Measurements from ENCODE around the gene LARP4B.

The LARP4B gene

GRCh38 chr10:955127-955819 is 23.8 kb upstream of the LARP4B start:
- Histone ChIP-seq H3K4me3 (ENCODE audit: low read length) (no peak overlapping the region), H3K4me1 (ENCODE audit: insufficient read depth, low read length) (no peaks in the 10 kb centered on the region), H3K9me3 (ENCODE audit: insufficient read depth, low read depth, low read length) (no peaks in the 10 kb centered on the region), H3K9ac (ENCODE audit: low read depth, low read length) (no peak overlapping the region), H3K27me3 (ENCODE audit: insufficient read depth, low read length) (no peaks in the 10 kb centered on the region), H3K27ac (ENCODE audit: low read depth, low read length) (no peak overlapping the region), H3K36me3 (ENCODE audit: insufficient read depth, low read length) (no peaks in the 10 kb centered on the region)
- WGBS = 76% methylated on average over 13 of the region's 13 CpGs

DNA sequence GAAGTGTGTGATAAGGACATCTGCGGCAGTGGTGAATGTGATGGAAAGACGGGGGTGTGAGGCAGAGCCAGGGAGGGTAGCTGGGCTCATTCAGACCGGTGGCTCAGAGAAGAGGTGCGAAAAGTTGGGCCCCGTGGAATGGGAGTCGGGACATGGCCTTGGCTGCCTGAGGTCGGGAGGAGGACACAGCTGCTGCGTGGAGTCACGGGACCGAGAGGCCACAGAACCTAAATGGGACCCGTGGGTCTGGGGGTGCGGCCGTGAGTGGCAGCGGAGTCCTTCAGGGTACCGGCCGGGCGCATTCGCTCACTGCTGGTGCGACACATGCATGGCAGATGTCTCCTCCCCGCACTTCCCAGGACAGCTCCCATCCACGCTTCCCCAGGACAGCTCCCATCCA is 22.9 kb upstream of the LARP4B start:
- H3K27ac ChIP-seq (ENCODE audit: low read depth, low read length) = no peak overlapping the region
- H3K4me1 ChIP-seq (ENCODE audit: insufficient read depth, low read length) = no peaks in the 10 kb centered on the region
- H3K36me3 ChIP-seq (ENCODE audit: insufficient read depth, low read length) = no peaks in the 10 kb centered on the region
- H3K9ac ChIP-seq (ENCODE audit: low read depth, low read length) = no peak overlapping the region
- no peaks in the 10 kb centered on the region for H3K27me3 ChIP-seq (ENCODE audit: insufficient read depth, low read length)
- WGBS = 95% methylated on average over 21 of the region's 21 CpGs
- H3K9me3 ChIP-seq (ENCODE audit: insufficient read depth, low read depth, low read length) = no peaks in the 10 kb centered on the region
- H3K4me3 ChIP-seq (ENCODE audit: low read length) = no peak overlapping the region

GRCh38 chr10:953836-954235 is 22.3 kb upstream of the LARP4B start:
- H3K9ac ChIP-seq (ENCODE audit: low read depth, low read length) = no peak overlapping the region
- H3K4me3 ChIP-seq (ENCODE audit: low read length) = no peak overlapping the region
- H3K27me3 ChIP-seq (ENCODE audit: insufficient read depth, low read length) = no peaks in the 10 kb centered on the region
- H3K4me1 ChIP-seq (ENCODE audit: insufficient read depth, low read length) = no peaks in the 10 kb centered on the region
- no peaks in the 10 kb centered on the region for H3K9me3 ChIP-seq (ENCODE audit: insufficient read depth, low read depth, low read length)
- H3K36me3 ChIP-seq (ENCODE audit: insufficient read depth, low read length) = no peaks in the 10 kb centered on the region
- H3K27ac ChIP-seq (ENCODE audit: low read depth, low read length) = no peak overlapping the region
- WGBS = 94% methylated on average over 11 of the region's 11 CpGs

GRCh38 chr10:949446-949845 is 17.9 kb upstream of the LARP4B start:
- 89% methylated on average over 9 of the region's 9 CpGs for WGBS
- Histone ChIP-seq H3K9me3 (ENCODE audit: insufficient read depth, low read depth, low read length) (no peaks in the 10 kb centered on the region), H3K4me3 (ENCODE audit: low read length) (no peak overlapping the region), H3K27me3 (ENCODE audit: insufficient read depth, low read length) (no peaks in the 10 kb centered on the region), H3K36me3 (ENCODE audit: insufficient read depth, low read length) (no peaks in the 10 kb centered on the region), H3K9ac (ENCODE audit: low read depth, low read length) (no peak overlapping the region), H3K27ac (ENCODE audit: low read depth, low read length) (no peak overlapping the region), H3K4me1 (ENCODE audit: insufficient read depth, low read length) (no peaks in the 10 kb centered on the region)

DNA sequence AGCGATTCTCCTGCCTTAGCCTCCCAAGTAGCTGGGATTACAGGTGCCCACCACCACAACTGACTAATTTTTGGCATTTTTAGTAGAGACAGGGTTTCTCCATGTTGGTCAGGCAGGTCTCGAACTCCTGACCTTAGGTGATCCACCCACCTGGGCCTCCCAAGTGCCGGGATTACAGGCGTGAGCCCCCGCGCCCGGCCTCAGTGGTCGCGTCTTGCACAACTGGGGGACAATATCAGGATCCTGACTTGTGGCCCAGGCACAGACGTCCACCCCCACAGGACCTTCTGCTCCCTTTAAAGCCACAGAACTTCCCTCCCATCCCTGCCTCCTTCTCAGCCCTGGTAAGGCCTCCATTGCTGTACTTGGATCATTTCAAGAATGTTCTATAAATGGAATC is 16.8 kb upstream of the LARP4B start:
- H3K36me3 ChIP-seq (ENCODE audit: insufficient read depth, low read length) = no peaks in the 10 kb centered on the region
- WGBS = 95% methylated on average over 10 of the region's 10 CpGs
- no peak overlapping the region for H3K4me3 ChIP-seq (ENCODE audit: low read length)
- no peaks in the 10 kb centered on the region for H3K27me3 ChIP-seq (ENCODE audit: insufficient read depth, low read length)
- H3K27ac ChIP-seq (ENCODE audit: low read depth, low read length) = no peak overlapping the region
- H3K9ac ChIP-seq (ENCODE audit: low read depth, low read length) = no peak overlapping the region
- no peaks in the 10 kb centered on the region for H3K4me1 ChIP-seq (ENCODE audit: insufficient read depth, low read length)
- no peaks in the 10 kb centered on the region for H3K9me3 ChIP-seq (ENCODE audit: insufficient read depth, low read depth, low read length)

GRCh38 chr10:947881-948280 is 16.4 kb upstream of the LARP4B start:
- WGBS = 97% methylated on average over 10 of the region's 10 CpGs
- Histone ChIP-seq H3K27me3 (ENCODE audit: insufficient read depth, low read length) (no peaks in the 10 kb centered on the region), H3K4me1 (ENCODE audit: insufficient read depth, low read length) (no peaks in the 10 kb centered on the region), H3K9ac (ENCODE audit: low read depth, low read length) (no peak overlapping the region), H3K4me3 (ENCODE audit: low read length) (no peak overlapping the region), H3K9me3 (ENCODE audit: insufficient read depth, low read depth, low read length) (no peaks in the 10 kb centered on the region), H3K36me3 (ENCODE audit: insufficient read depth, low read length) (no peaks in the 10 kb centered on the region), H3K27ac (ENCODE audit: low read depth, low read length) (no peak overlapping the region)

DNA sequence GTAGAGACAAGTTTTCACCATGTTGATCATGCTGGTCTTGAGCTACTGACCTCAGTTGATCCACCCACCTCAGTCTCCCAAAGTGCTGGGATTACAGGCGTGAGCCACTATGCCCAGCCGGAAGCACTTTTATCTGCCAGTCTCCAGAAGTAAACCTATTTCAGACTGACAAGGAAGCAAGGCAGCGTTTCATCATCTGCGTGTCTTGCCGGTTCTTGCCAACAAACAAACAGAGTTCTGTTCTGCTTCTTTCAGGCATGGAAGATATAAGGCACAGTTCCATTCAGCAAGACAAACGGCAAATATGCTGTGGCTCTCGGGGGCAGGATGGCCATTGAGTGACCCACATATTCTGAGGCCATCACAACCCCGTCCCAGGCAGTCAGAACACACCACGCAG is 15.5 kb upstream of the LARP4B start:
- no peaks in the 10 kb centered on the region for H3K9me3 ChIP-seq (ENCODE audit: insufficient read depth, low read depth, low read length)
- no peaks in the 10 kb centered on the region for H3K36me3 ChIP-seq (ENCODE audit: insufficient read depth, low read length)
- no peaks in the 10 kb centered on the region for H3K4me1 ChIP-seq (ENCODE audit: insufficient read depth, low read length)
- H3K27ac ChIP-seq (ENCODE audit: low read depth, low read length) = no peak overlapping the region
- 93% methylated on average over 9 of the region's 9 CpGs for WGBS
- H3K4me3 ChIP-seq (ENCODE audit: low read length) = no peak overlapping the region
- H3K9ac ChIP-seq (ENCODE audit: low read depth, low read length) = no peak overlapping the region
- H3K27me3 ChIP-seq (ENCODE audit: insufficient read depth, low read length) = no peaks in the 10 kb centered on the region

- H3K4me1 ChIP-seq (ENCODE audit: insufficient read depth, low read length) = no peaks in the 10 kb centered on the region
- H3K9ac ChIP-seq (ENCODE audit: low read depth, low read length) = no peak overlapping the region
- no peaks in the 10 kb centered on the region for H3K27me3 ChIP-seq (ENCODE audit: insufficient read depth, low read length)
- H3K9me3 ChIP-seq (ENCODE audit: insufficient read depth, low read depth, low read length) = no peaks in the 10 kb centered on the region
- WGBS = 87% methylated on average over 6 of the region's 6 CpGs
- no peak overlapping the region for H3K27ac ChIP-seq (ENCODE audit: low read depth, low read length)
- H3K4me3 ChIP-seq (ENCODE audit: low read length) = no peak overlapping the region
- H3K36me3 ChIP-seq (ENCODE audit: insufficient read depth, low read length) = no peaks in the 10 kb centered on the region
Observed at GRCh38 chr10:945778-946177, 14.3 kb upstream of the LARP4B start.

- Histone ChIP-seq H3K9ac (ENCODE audit: low read depth, low read length) (no peak overlapping the region), H3K36me3 (ENCODE audit: insufficient read depth, low read length) (no peaks in the 10 kb centered on the region)
- WGBS = 92% methylated on average over 11 of the region's 14 CpGs
Observed at GRCh38 chr10:944034-944831, 12.7 kb upstream of the LARP4B start.

DNA sequence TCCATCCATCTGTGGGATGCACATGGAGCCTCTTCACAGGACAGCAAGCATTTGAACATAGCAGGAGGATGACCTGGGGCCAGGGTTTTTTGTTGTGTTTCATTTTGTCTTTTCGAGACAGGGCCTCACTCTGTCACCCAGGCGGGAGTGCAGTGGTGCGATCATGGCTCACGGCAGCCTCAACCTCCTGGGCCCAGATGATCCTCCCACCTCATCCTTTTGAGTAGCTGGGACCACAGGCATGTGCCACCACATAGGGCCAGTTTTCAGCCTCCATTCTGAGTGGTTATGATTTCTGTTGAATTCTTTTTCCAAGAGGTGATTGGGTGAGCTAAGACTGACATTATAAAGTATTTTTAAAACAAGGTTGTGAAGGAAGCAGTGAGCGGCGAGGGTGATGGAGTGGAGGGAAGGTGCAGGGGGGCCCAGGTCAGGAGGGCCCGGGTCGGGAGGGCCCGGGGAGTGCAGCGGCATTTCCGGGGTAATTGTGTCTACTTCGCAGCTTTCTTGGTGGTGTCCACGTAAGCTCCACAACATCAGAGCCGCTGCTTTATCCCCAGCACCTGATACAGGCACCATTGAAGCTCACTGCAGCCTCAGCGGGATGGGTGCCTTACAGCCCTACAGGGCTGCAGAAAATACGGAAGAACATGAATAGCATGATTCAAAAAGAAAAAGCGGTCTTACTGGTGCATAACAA is 12.0 kb upstream of the LARP4B start:
- 93% methylated on average over 17 of the region's 17 CpGs for WGBS
- H3K4me1 ChIP-seq (ENCODE audit: insufficient read depth, low read length) = no peaks in the 10 kb centered on the region
- no peak overlapping the region for H3K4me3 ChIP-seq (ENCODE audit: low read length)
- H3K9ac ChIP-seq (ENCODE audit: low read depth, low read length) = no peak overlapping the region
- H3K27me3 ChIP-seq (ENCODE audit: insufficient read depth, low read length) = no peaks in the 10 kb centered on the region
- no peaks in the 10 kb centered on the region for H3K36me3 ChIP-seq (ENCODE audit: insufficient read depth, low read length)
- H3K27ac ChIP-seq (ENCODE audit: low read depth, low read length) = no peak overlapping the region
- no peaks in the 10 kb centered on the region for H3K9me3 ChIP-seq (ENCODE audit: insufficient read depth, low read depth, low read length)

More at GRCh38 chr10:944034-944831, 12.7 kb upstream of the LARP4B start:
- Histone ChIP-seq H3K4me1 (ENCODE audit: insufficient read depth, low read length) (no peaks in the 10 kb centered on the region), H3K9me3 (ENCODE audit: insufficient read depth, low read depth, low read length) (no peaks in the 10 kb centered on the region), H3K4me3 (ENCODE audit: low read length) (no peak overlapping the region), H3K27me3 (ENCODE audit: insufficient read depth, low read length) (no peaks in the 10 kb centered on the region), H3K27ac (ENCODE audit: low read depth, low read length) (no peak overlapping the region)

DNA sequence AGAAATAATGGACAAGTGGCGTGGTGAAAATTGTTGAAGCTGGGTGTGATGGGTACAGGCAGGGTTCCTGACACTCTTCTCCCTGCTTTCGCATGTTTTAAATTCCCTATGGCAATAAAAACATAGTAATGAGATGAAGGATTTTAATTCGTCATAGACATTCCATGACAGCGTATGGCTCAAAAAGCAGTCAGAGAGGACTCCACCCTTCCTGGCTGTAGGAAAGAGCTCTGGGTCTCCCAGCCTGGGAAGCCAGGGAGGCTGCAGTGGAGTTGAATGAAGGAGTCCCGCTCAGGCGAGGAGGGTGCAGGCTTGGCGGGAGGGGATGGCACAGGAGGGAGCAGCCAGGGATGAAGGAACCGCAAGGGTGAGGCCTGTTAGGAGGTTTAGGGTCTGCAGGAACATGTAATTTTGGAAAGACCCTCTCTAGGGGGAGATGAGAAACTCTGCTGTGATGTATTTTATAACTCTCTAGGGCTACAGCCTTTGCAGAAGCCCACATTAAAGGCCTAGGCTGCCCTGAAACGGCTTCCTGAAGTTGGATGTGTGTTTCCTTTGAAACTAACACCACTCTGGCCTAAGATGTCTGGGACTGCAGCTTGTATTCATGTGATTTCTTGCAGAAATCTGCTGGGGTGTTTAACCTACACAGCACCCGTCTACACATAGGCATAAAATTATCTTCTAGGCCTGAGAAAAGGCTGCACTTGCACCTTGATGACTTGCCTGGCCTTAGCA is 7.6 kb upstream of the LARP4B start:
- Histone ChIP-seq H3K9me3 (ENCODE audit: insufficient read depth, low read depth, low read length) (no peaks in the 10 kb centered on the region), H3K9ac (ENCODE audit: low read depth, low read length) (no peak overlapping the region), H3K4me3 (ENCODE audit: low read length) (no peak overlapping the region), H3K4me1 (ENCODE audit: insufficient read depth, low read length) (no peaks in the 10 kb centered on the region), H3K36me3 (ENCODE audit: insufficient read depth, low read length) (no peaks in the 10 kb centered on the region), H3K27me3 (ENCODE audit: insufficient read depth, low read length) (no peaks in the 10 kb centered on the region), H3K27ac (ENCODE audit: low read depth, low read length) (no peak overlapping the region)
- 91% methylated on average over 9 of the region's 10 CpGs for WGBS
